Measurements from ENCODE around the gene ZSWIM7. TPM values are rescaled to one million over a fixed set of nuclear protein-coding genes. Genes with fewer than 3 reads are reported as not detected.
A peak's percentile ranks its signal among the peaks of the same experiment; 100 is the strongest.

ZSWIM7 gene
- total and polyA plus RNA-seq, 12 donors, result 10.3 to 72.6 (median 38.4) TPM

DNA sequence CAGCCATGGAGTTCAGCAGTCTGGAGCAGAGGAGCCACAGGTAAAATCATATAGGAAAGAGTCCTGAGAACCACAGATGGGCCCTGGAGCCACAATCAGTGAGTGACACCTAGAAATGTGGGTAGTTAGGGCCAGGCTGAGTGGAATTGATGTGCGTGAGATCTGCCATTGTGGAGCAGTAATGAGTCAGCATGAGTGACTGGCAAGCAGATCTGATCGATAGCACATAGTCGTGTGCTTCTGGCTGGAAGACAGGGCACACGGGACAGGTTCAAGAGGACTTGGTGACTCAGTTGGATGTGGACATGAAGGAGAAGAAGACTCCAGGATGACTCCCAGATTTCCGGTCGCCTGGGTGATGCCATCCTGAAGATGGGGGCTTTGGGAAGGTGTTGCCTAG, 42.3 kb downstream of the ZSWIM7 start:
- Histone ChIP-seq H3K36me3 (replicated peaks in 1 of 2) (no peaks in the 10 kb centered on the region), H3K9me3 (replicated peaks in 1 of 3) (no peaks in the 10 kb centered on the region), H3K27me3 (no peaks in the 10 kb centered on the region), H3K4me3 (no peak overlapping the region), H3K27ac (no peak overlapping the region), H3K4me1 (replicated peaks in 1 of 2) (peaks cover 0 to 11% of the 10 kb centered on the region in 2 donors)
- intact Hi-C loops (cut with DNase I), result no loop called here
- TF ChIP-seq, protein P1, sequence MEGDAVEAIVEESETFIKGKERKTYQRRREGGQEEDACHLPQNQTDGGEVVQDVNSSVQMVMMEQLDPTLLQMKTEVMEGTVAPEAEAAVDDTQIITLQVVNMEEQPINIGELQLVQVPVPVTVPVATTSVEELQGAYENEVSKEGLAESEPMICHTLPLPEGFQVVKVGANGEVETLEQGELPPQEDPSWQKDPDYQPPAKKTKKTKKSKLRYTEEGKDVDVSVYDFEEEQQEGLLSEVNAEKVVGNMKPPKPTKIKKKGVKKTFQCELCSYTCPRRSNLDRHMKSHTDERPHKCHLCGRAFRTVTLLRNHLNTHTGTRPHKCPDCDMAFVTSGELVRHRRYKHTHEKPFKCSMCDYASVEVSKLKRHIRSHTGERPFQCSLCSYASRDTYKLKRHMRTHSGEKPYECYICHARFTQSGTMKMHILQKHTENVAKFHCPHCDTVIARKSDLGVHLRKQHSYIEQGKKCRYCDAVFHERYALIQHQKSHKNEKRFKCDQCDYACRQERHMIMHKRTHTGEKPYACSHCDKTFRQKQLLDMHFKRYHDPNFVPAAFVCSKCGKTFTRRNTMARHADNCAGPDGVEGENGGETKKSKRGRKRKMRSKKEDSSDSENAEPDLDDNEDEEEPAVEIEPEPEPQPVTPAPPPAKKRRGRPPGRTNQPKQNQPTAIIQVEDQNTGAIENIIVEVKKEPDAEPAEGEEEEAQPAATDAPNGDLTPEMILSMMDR (IDR thresholded peaks at IDR 0.05), result no peak
- no peak for TF ChIP-seq POLR2A (IDR thresholded peaks at IDR 0.05)
- WGBS, 4 donors, result 83 to 94% (median 86%) methylated on average over 6 of the region's 6 CpGs
- DNase-seq, result no peak

DNA sequence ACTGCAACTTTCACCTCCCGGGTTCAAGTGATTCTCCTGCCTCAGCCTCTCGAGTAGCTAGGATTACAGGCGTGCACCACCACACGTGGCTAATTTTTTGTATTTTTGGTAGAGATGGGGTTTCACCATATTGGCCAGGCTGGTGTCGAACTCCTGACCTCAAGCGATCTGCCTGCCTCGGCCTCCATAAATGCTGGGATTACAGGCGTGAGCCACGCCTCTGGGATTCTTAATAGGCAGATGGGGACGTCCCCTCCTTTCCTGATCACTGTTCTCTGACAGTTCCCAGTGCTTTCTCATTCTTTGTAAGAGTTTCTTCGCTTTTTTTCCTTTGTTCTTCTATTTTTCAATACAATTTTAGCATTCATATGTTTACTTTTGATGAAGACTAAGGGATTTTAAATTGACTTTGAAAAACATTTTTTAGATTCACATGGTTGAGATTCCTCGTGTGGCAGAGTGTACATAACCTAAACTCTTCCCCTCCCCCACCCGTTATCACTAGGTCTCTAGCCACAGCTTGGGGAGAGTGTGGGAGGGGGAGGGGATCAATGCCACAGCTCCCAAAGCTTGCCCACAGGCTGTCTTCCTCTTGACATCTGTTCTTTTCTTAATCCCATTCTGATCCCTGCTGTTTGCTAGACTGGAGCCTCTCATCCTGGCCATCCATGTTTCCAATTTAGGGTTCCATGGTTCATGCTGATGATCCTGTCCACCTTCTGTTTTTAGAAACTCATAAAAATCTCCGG, 43.5 kb downstream of the ZSWIM7 start:
- 77 to 79% (median 79%) methylated on average over 14 of the region's 14 CpGs for WGBS, 4 donors
- DNase-seq, result no peak
- intact Hi-C loops (cut with DNase I), result no loop called here

DNA sequence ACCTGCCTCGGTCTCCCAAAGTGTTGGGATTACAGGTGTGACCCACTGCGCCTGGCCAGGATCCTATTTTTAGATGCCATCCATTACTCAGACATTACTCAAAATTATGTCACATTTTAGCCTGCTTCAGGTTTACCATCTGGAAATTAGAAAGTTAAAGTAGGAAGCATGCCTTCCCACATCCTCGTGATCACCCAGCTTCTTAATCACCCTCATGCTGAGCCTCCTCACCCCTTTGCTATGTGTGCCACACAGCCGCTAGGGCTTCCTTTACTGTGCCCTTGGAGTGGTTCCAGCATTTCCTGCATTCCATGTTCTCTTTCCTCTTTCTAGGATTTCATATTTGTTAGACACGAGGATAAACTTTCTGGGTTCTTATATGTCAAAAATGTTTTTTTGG, 45.3 kb downstream of the ZSWIM7 start:
- H3K9me3 ChIP-seq (replicated peaks in 1 of 3), result no peaks in the 10 kb centered on the region
- DNase-seq, result peak in 1 of 7 donors; percentile 12
- intact Hi-C loops (cut with DNase I), result no loop called here
- no peak overlapping the region for H3K27ac ChIP-seq
- 53 to 64% (median 59%) methylated on average over 5 of the region's 5 CpGs for WGBS, 4 donors
- H3K4me1 ChIP-seq (replicated peaks in 1 of 2), result peaks cover 0 to 8% of the 10 kb centered on the region in 2 donors
- no peaks in the 10 kb centered on the region for H3K36me3 ChIP-seq (replicated peaks in 1 of 2)
- H3K27me3 ChIP-seq, result no peaks in the 10 kb centered on the region
- TF ChIP-seq, protein P1 (IDR thresholded peaks at IDR 0.05), result no peak
- no peak for TF ChIP-seq POLR2A (IDR thresholded peaks at IDR 0.05)
- no peak overlapping the region for H3K4me3 ChIP-seq

More for the DNA sequence above, 43.5 kb downstream of the ZSWIM7 start:
- Histone ChIP-seq H3K4me3 (no peak overlapping the region), H3K36me3 (replicated peaks in 1 of 2) (no peaks in the 10 kb centered on the region), H3K4me1 (replicated peaks in 1 of 2) (peaks cover 0 to 11% of the 10 kb centered on the region in 2 donors), H3K27ac (no peak overlapping the region), H3K9me3 (replicated peaks in 1 of 3) (no peaks in the 10 kb centered on the region), H3K27me3 (no peaks in the 10 kb centered on the region)
- no peak for TF ChIP-seq POLR2A (IDR thresholded peaks at IDR 0.05)
- TF ChIP-seq, protein P1 (IDR thresholded peaks at IDR 0.05), result no peak

DNA sequence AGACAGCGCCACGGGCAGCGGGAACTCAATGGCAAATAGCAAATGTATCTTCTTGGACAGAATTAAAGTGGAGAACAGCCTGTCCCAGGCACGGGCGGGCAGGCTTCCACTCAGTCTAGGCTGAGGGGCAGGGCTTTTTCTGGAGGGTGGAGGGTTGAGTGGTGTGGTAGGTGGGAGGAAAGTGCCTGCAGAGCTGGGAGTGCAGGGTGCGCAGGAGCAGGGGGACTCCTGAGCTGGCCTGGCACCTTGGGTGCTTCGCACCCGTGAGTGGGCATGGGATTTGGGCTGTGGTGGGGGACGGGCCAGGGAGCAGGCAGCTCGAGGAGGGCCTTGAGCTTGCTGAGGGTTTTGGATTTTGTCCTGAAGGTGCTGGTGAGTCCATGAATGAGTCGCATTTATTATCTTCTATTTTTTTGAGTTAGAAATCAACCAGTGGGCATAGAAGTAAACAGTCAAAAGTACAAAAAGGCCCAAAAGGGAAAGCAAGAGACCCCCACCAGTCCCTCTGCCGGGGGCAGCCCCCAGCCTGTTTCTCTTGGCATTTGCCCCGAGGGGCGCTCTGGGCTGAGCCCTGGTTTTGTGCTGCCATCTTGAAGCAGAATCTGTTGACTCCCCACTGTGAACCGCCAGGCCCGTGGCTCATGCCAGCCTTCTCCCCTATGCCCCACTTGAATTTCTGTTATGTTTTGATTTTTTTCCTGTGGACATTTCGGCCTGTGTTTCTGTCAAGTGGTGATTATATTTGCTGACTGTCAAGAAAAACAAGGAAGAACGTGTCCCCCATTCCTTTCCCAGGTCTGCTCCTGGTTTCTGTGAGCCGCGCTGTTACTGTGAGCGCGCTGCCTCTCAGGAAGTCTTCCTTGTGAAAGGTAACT, 46.4 kb downstream of the ZSWIM7 start:
- Histone ChIP-seq H3K27me3 (no peaks in the 10 kb centered on the region), H3K9me3 (replicated peaks in 1 of 3) (no peaks in the 10 kb centered on the region), H3K4me1 (replicated peaks in 1 of 2) (no peaks in the 10 kb centered on the region), H3K36me3 (replicated peaks in 1 of 2) (no peaks in the 10 kb centered on the region), H3K27ac (no peak overlapping the region), H3K4me3 (no peak overlapping the region)
- intact Hi-C loops (cut with DNase I), result no loop called here
- WGBS, 4 donors, result 80 to 87% (median 81%) methylated on average over 21 to 22 of the region's 22 CpGs
- TF ChIP-seq POLR2A (IDR thresholded peaks at IDR 0.05), result no peak
- TF ChIP-seq, protein P1 (IDR thresholded peaks at IDR 0.05), result no peak
- no peak for DNase-seq
